Measurements from ENCODE around the gene ZNF91. TPM values are rescaled to one million over a fixed set of nuclear protein-coding genes. Genes with fewer than 3 reads are reported as not detected.
"Not testable (repeated sequence)": the region's sequence is repeated elsewhere in the genome, so short reads cannot be mapped to it uniquely, and the experiment has no call there.

The ZNF91 gene
- total RNA-seq, 1 experiment from 2014 or later, result 8.2 TPM

DNA sequence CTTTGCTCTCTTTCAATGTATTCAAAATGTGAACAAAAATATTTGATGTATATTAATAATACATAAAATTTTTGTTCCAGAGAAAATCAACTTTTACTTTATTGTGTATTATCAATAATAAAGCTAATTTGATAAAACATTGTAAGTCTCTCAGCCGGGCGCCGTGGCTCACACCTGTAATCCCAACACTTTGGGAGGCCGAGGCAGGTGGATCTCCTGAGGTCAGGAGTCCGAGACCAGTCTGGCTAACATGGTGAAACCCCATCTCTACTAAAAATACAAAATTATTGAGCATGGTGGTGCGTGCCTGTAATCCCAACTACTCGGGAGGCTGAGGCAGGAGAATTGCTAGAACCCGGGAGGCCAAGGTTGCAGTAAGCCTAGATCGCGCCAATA, 449 bp upstream of the ZNF91 start:
- DNase-seq (ENCODE audit: low spot score), result not testable (repeated sequence)

DNA sequence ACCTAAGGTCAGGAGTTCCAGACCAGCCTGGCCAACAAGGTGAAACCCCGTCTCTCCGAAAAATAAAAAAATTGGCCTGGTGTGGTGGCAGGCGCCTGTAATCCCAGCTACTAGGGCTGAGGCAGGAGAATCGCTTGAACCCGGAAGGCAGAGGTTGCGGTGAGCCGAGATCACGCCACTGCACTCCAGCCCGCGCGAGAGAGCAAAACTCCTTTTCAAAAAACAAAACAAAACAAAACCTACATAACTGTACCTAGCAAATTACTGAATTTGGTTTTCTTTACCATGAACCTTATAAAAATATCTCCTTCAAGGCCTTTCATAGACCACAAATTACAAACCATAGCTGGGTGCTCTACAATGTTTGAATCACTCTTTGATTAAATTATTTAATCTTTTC, 760 bp downstream of the ZNF91 start:
- DNase-seq (ENCODE audit: low spot score), result no peak

DNA sequence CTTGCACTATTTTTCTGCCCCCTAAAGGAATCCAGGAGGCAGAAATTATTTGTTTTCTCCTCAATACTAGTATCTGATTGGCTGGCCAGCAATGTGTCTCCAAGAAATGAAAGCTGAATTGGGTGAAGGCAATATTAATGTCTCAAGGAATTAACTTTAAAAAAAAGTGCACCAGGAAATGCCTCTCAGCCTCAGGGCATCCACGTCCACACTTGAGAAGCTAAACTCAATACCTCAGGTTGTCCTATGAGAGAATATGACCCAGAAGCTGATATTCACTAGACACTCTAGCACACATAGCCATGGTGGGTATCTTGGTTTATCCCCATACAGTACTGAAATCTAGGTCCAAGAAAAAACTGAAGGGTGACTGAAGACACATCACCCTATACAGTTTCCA, 2.1 kb downstream of the ZNF91 start:
- no peak for DNase-seq (ENCODE audit: low spot score)

DNA sequence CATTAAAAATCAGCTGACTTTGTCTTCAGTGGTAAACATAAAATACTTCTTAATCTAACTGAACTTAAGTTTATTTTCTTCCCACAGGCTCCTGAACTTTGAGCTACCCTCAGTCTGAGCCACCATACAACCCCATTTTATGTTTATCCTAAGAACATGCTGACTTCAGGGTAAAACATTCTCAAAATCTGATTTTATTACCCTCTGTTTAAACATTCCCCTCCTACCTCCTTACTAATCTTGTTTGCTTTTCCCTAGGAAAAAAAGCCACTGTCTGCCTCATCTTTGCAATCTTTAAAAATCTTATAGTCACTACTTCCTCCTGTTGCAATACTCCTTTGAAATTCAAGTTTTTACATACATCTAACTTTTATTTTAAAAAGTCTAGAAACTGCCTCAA, 4.0 kb downstream of the ZNF91 start:
- DNase-seq (ENCODE audit: low spot score), result no peak

DNA sequence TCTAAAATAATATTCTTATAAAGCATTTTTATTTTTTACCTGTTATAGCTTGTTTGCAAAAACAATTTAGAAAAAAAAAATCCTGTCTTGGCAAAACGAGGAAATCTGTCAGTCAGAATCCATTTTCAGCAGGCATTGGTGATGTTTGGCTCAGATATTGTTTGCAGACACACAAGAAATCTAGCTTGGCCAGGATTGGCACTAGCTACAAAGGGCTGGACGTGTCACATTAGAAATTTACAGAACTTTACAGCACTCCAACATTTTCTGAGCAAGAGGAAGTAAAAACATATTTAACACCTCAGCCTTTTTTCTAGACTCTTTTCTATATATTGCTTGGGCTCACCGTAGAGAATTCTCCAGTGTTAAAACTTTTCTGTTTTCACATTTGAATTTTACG, 9.9 kb downstream of the ZNF91 start:
- no peak for DNase-seq (ENCODE audit: low spot score)

DNA sequence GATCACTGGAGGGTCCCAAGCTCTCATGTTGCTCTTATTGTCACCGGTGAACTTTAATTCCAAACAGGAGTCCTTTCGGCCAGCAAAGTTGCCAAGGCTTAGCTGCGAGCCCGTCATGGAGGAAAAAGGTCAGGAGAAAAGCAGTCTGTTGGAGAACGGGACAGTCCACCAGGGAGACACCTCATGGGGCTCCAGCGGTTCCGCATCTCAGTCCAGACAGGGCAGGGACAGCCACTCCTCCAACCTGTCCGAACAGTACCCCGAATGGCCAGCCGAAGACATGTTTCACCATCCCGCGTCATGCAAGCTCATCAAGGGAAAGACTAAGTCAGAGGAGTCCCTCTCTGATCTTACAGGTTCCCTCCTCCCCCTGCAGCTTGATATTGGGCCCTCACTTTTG, 10.4 kb downstream of the ZNF91 start:
- DNase-seq (ENCODE audit: low spot score), result no peak

DNA sequence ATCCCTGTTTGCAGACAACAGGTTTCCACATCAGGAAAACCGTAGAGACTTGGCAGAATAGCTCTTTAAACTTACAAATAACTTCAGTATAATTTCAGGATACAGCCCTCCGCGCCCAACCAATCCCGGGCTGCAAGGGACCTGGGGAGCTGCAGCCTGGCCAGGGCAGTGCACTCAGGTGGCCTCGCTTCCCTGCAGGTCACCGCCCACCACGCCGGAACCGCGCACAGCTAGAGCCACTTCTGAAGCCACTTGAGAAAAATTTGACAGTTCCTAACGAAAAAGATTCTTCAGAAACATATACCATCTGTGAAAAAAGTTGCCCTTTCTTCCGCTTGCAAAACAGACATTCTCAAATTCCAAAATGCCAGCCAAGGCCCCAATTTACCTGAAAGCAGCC, 11.1 kb downstream of the ZNF91 start:
- DNase-seq (ENCODE audit: low spot score), result no peak

DNA sequence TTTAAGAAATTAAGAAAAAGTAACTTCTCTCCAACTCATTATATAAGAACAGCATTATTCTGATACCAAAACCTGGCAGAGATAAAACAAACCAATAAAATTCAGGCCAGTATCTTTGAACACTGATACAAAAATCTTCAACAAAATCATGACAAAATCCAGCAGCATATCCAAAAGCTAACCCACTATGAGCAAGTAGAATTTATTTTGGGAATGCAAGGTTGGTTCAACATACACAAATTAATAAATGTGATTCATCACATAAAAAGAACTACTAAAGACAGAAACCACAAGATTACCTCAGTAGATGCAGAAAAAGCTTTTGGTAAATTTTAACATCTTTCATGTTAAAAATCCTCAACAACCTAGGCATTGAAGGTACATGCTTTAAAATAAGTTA, 12.3 kb downstream of the ZNF91 start:
- no peak for DNase-seq (ENCODE audit: low spot score)

DNA sequence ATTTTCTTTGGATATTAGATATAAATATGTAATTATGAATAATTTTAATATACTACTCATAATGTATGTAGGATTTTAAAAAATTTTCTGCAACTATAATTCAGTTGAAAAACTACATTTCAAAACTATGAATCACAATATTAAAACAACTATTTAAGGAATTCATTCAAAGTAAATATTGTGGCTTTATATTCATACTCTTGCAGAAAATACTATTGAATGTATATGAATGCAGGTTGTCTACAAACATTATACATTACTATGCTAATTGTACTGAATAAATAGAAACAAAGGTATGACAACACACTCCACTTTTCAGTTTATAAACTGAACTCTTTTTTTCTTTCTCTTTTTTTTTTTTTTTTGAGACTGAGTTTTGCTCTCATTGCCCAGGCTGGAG, 14.2 kb downstream of the ZNF91 start:
- no peak for DNase-seq (ENCODE audit: low spot score)

DNA sequence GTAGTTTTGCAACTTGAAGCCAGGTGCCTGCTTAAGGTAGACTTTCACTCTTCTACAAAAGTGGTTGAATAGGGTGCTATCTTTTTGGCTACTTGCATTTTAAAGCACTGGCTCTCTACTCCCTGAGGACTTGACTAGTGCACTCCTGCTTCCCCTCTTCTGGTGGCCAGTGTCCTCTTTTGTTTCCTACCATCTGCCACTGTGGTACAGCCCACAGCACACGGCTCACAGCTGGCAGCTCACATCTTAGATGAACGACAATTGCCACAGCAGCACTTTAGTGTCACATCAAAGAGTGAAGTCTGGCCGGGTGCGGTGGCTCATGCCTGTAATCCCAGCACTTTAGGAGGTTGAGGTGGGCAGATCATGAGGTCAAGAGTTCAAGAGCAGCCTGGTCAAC, 15.6 kb downstream of the ZNF91 start:
- DNase-seq (ENCODE audit: low spot score), result not testable (repeated sequence)

DNA sequence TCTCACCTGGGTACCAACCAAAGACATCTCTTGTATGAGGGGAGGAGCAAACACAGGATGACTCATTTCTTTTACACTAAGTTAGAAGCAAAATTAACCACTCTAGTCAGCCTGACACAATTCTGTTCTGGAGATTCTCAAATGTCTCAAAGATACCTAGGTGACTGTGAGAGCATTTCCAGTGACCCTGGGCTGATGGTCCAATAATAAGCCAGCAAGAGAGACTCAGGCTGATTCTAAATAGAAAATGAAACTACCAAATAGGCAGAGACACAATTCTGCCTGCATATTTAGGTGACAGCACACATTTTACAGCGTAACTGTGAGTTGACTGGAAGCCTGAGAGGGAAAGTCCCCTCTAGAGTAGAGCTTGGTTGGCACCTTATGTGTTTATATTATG, 16.3 kb downstream of the ZNF91 start:
- DNase-seq (ENCODE audit: low spot score), result no peak

DNA sequence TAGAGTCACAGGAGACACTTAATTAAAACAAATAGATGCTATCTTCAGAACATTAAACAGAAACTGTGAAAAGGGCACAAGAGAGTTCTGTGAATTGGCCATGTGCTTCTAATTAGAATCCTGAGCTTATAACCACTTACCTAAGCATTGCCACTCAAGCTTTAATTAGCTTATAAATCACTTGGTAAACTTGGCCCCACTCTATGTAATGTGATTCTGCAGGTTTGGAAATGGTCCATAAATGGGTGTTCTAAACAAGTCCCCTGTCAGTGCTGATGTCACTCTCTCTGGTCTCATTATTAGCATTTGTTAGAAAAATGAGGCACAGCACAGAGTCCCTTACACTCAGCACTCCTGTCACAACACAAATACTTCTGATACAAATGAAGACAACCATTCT, 18.0 kb downstream of the ZNF91 start:
- DNase-seq (ENCODE audit: low spot score), result no peak

DNA sequence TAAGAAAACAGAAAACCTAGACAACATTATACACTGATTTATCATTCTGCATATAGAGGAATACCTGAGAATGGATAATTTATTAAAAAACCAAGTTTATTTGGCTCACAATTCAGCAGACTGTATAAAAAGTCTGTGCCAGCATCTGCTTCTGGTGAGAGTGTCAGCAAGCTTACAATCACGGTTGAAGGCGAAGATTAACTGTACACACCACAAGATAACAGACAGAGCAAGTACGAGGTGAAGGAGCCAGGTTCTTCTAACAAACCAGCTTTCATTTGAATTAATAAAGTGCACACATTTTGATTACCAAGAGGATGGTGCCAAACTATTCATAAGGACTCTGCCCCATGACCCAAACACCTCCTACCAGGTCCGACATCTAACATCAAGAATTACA, 28.8 kb downstream of the ZNF91 start:
- DNase-seq (ENCODE audit: low spot score), result no peak

DNA sequence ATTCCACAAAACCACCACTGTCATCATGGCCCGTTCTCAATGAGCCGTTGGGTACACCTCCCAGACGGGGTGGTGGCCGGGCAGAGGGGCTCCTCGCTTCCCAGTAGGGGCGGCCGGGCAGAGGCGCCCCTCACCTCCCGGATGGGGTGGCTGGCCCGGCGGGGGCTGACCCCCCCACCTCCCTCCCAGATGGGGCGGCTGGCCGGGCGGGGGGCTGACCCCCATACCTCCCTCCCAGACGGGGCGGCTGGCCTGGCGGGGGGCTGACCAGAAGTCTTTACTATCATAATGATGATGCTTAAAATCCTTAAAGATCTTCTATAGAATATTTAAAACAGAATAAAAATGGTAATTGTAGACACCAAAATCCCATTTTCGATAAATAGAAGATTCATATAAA, 29.2 kb downstream of the ZNF91 start:
- DNase-seq (ENCODE audit: low spot score), result not testable (repeated sequence)

DNA sequence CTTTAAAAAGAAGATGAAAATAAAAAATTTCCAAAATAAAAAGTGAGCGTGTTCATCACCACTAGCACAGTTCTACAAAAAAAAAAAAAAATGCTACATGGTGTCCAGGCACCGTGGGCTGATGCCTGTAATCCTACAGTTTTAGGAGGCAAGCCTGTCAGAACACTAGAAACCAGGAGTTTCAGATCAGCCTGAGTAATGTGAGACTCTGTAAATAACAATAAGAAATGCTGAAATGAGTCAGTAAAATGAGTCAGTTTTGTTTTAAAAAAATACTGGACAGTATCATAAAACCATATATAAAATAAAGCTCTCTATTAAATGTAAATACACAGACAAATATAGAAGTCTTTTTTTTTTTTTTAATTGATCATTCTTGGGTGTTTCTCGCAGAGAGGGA, 30.0 kb downstream of the ZNF91 start:
- DNase-seq (ENCODE audit: low spot score), result no peak

DNA sequence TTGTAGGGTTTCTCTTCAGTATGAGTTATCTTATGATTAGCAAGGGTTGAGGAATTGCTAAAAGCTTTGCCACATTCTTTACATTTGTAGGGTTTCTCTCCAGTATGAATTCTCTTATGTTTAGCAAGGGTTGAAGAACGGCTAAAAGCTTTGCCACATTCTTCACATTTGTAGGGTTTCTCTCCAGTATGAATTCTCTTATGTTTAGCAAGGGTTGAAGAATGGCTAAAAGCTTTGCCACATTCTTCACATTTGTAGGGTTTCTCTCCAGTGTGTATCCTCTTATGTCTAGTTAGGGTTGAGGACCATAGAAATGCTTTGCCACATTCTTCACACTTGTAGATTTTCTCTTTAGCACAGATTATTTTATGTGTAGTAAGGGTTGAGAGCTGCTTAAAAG, 33.4 kb downstream of the ZNF91 start:
- not testable (repeated sequence) for DNase-seq (ENCODE audit: low spot score)

DNA sequence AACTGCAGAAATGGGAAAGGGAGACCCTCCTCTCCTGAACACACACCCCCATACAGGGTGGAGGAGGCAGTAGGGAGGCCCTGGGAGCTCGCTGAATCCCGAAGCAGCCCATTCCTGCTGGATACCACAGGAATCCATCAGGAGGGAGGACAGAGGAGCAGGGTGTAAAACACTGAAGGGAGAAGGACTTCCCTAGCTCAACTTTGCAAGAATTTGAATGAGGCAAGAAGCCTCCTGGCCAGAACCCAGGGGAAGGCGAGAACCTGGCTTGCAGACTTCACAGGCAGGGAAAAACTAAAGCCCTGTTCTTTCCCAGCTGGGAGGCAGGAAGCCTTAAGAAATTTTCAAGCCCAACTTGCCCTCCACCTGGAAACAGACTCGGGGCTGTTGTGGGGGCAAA, 43.5 kb downstream of the ZNF91 start:
- no peak for DNase-seq (ENCODE audit: low spot score)

DNA sequence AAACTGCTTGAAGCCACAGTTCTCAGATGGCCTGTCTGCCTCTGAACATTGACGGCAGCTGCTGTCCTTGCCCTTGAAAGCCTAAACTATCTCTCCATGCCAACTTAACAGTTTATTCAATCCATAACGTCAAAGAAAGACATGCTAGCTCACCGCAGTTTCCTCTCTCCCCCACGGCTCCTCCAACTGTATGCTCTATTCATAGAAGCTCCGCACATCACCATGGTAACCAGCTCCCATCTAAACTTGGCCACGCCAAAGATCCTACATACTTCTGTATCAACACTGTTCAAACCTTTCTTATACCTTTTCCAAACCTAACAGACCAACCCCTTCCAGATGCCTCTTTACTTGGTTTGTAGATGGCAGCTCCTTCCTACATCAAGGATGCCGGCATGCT, 48.6 kb downstream of the ZNF91 start:
- no peak for DNase-seq (ENCODE audit: low spot score)

DNA sequence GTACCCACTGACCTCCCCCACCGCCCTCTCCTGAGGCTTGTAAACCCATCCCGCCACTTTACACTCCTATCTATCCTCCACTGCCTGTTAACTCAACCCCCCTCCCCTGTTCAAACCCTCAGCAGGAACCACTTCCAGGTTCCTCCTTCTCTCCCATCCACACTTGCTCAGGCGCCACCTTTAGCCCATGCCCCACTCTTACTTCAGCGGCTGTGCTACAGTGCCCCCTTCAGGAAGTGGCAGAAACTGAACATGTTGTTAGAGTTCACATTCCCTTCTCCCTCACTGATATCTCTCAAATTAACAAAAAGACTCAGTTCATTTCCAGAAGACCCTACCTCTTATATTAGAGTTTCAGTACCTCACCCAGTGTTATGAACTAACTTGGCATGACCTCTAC, 49.4 kb downstream of the ZNF91 start:
- no peak for DNase-seq (ENCODE audit: low spot score)

DNA sequence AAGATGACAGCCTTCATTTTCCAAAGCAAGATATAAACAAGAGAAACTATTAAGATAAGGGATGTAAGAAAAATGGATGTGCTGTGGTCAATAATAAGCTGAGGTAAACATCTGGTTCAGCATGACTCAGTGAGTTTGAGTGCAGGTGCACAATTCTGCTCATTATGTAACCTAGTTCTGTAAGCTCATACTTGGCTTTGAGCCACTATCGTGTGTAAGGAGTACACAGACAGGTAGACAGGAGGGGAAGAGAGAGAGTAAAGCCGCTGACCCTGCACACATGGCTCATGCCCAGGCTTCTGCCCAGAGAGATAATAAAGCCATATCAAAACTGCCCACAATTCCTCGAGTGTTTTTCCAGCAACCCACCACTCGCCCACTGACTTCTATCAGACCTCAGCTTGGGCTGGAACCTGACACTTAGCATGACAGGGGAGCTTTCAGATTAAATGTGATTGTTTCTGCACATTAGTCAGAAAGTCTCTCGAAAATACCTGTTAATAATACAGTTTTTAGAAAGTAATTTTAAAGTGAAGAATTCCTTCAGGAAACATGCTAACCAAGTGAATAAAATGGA, 51.7 kb downstream of the ZNF91 start:
- no peak for DNase-seq (ENCODE audit: low spot score)

DNA sequence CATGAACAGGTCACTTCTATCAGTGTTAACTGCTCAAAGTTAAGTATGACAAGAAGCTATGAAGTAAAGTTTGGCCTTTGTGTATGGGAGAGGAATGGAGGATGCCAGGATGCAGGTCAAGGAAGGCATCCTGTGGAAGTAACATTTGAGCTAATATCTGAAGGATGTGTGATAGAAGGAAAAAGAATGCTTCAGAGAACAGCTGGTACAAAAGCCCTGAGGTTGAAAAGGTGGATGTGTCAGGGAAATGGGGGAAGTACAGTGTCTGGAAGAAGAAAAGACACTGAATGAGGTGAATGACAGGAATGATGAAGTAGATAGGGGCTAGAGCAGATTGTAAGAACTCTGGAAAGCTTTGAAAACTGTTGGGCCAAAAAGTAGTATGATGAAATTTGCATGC, 67.1 kb downstream of the ZNF91 start:
- no peak for DNase-seq (ENCODE audit: low spot score)

DNA sequence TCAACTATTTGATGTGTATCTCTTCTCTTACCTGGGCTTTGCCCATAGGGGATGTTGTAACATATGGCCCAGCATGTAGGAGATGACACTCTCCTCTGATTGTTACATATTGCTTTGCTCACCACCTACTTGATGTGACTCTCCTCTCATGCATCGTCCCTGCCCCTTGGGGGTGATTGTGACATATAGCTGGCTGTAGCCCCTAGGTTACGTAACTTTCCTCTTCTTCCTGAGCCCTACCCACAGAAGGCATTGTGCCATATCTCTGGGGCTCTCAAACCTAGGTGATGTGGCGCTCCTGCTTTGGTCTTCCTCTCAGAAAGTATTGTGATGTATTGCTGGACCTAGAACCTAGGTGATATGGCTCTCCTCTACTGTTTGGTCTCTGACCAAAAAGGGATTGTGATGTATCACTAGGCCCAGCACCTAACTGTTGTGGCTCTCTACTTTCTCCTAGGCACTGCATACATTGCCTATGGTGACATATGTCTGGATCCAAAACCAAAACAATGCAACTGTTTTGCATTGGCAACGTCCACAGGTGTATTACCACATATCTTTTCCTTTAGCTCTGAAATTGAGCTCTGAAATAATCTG, 73.2 kb downstream of the ZNF91 start:
- DNase-seq (ENCODE audit: low spot score), result no peak

DNA sequence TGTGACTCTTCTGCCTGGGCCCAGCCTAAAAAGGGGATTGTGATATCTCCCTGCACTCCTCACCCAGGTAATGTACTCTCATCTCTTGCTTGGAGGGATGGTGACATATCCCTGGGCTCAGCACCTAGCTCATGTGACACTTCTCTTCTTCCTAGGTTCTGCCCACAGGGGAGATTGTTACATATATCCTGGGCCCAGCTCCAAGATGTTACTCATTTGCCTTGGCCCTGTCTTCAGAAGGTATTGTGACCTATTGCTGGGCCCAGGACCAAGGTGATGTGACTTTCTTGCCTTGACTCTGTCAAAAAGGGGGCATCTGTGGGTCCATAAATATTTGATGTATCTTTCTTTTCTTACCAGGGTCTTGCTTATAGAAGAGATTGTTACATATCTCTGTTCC, 73.9 kb downstream of the ZNF91 start:
- not testable (repeated sequence) for DNase-seq (ENCODE audit: low spot score)

DNA sequence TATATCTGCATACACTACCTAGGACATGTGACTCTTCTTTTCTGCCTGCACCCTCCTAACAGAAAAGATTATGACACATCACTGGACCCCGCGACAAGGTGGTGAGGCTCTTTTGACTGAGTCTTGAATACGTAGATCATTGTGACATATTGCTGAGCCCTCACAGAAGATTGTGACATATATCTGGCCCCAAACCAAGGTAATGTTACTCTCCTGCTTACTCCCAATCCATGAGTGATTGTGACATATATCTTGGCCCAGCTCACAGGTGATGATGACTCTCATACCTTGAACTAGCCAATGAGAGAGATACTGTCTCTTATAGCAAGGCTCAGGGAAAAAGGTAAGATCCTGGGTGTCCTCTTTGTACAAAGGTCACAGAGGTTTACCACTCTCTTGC, 75.7 kb downstream of the ZNF91 start:
- not testable (repeated sequence) for DNase-seq (ENCODE audit: low spot score)
